CD4-positive, alpha-beta memory T cell (primary cell): ENCODE data around the gene ZPR1. TPM values are rescaled to one million over a fixed set of nuclear protein-coding genes. Genes with fewer than 3 reads are reported as not detected.

Experiments used
- CTCF ChIA-PET: fragments of 350-600 bp; sonication (Branson Sonifier 250); formaldehyde crosslinking; loops from one replicate; lab custom pipeline; 2021; ENCODE audit warnings: inconsistent platforms; ENCODE audit not compliant: partially characterized antibody; lab: Charles Lee
- POLR2A ChIA-PET: fragments of 350-600 bp; sonication (Branson Sonifier 250); formaldehyde crosslinking; loops from one replicate; lab custom pipeline; 2021; ENCODE audit not compliant: partially characterized antibody; lab: Charles Lee
- DNase-seq, 5 donors: peaks; one replicate each; pipeline versions ENCODE4 v3.0.0 to v3.0.0-alpha.2; 2020 to 2022; ENCODE audit warnings: mixed read lengths in 1 of 5
- H3K27ac ChIP-seq: one replicate; pipeline ENCODE4 v1.7.0; 2013; ENCODE audit warnings: low read depth, low read length
- H3K27me3 ChIP-seq: 2 replicates; pipeline ENCODE4 v1.7.0; 2013; ENCODE audit warnings: mild to moderate bottlenecking, low read length, moderate library complexity; ENCODE audit not compliant: insufficient read depth
- H3K36me3 ChIP-seq: 2 replicates; pipeline ENCODE4 v1.7.0; 2013; ENCODE audit warnings: mild to moderate bottlenecking, low read length, moderate library complexity; ENCODE audit not compliant: insufficient read depth
- H3K4me1 ChIP-seq: 2 replicates; pipeline ENCODE4 v1.7.0; 2013; ENCODE audit warnings: mild to moderate bottlenecking, low read length, moderate library complexity; ENCODE audit not compliant: insufficient read depth
- H3K4me3 ChIP-seq, 2 donors: one replicate each; pipeline ENCODE4 v1.7.0; 2013; ENCODE audit warnings: low read length in 2 of 2, mild to moderate bottlenecking in 1 of 2
- H3K9me3 ChIP-seq, 2 donors: one replicate each; pipeline ENCODE4 v1.7.0; 2013; ENCODE audit warnings: low read length in 2 of 2, control low read depth in 1 of 2; ENCODE audit not compliant: control insufficient read depth in 1 of 2
- H3K27ac Mint-ChIP-seq, 7 donors: one replicate each; pipeline ENCODE4 v1.8.0; 2020 to 2021; ENCODE audit warnings: mixed read lengths in 7 of 7, mild to moderate bottlenecking in 6 of 7, inconsistent platforms in 3 of 7, moderate library complexity in 3 of 7
- H3K27me3 Mint-ChIP-seq, 2 donors: one replicate each; pipeline ENCODE4 v1.8.0; 2020 to 2021; ENCODE audit warnings: mixed read lengths in 2 of 2
- H3K36me3 Mint-ChIP-seq, 2 donors: one replicate each; pipeline ENCODE4 v1.8.0; 2020 to 2021; ENCODE audit warnings: mixed read lengths in 2 of 2, inconsistent platforms in 1 of 2, mild to moderate bottlenecking in 1 of 2
- H3K4me1 Mint-ChIP-seq, 4 donors: one replicate each; pipeline ENCODE4 v1.8.0; 2020 to 2021; ENCODE audit warnings: mixed read lengths in 4 of 4, mild to moderate bottlenecking in 1 of 4
- H3K4me3 Mint-ChIP-seq, 8 donors: one replicate each; pipeline ENCODE4 v1.8.0; 2020 to 2021; ENCODE audit warnings: mixed read lengths in 8 of 8, mild to moderate bottlenecking in 7 of 8, moderate library complexity in 6 of 8, inconsistent platforms in 3 of 8
- H3K9me3 Mint-ChIP-seq, 8 donors: one replicate each; pipeline ENCODE4 v1.8.0; 2020 to 2021; ENCODE audit warnings: mixed read lengths in 8 of 8, mild to moderate bottlenecking in 5 of 8, inconsistent platforms in 3 of 8, moderate library complexity in 1 of 8
- intact Hi-C: fragments of 100-400 bp; cut with micrococcal nuclease; formaldehyde crosslinking; loops from one replicate; pipeline ENCODE4 v1.15.1; 2023
- polyA plus RNA-seq, 2 donors: library from polyadenylated mRNA; unstranded; fragments of 300-500 nt; fragmentation: Illumina TruSeq; gene quantifications; one replicate each; pipeline ENCODE4 v1.2.3, GENCODE V29; 2021
- total RNA-seq, 2 experiments: library from RNA; stranded (reverse); gene quantifications; one replicate each; pipeline ENCODE4 v1.2.3, GENCODE V29; 2021

ZPR1 gene
- total and polyA plus RNA-seq, 4 experiments from 2014 or later, result 45.8 to 73.4 (median 53.8) TPM

GRCh38 chr11:116833816-116834534 lies 46.2 kb upstream of the ZPR1 start:
- ChIA-PET POLR2A (interaction anchor here (1.9 kb wide), 1 partner anchor 47 kb away, joined by 7 read pairs; no protein-coding TSS in a partner anchor), CTCF (interaction anchor here (0.7 to 10.0 kb wide), 6 partner anchors 11 to 272 kb away, joined by 3 to 189 read pairs (median 11); partner anchors contain the start of genes APOA4, APOA5 and ZPR1)
- H3K4me1 ChIP-seq, result peaks cover 15% of the 10 kb centered on the region

GRCh38 chr11:116833491-116833815 lies 45.6 kb upstream of the ZPR1 start:
- Mint-ChIP-seq H3K4me3 (peak overlapping the region in 1 of 8 donors; percentile 35), H3K9me3 (no peaks in the 10 kb centered on the region), H3K27ac (peak overlapping the region in 1 of 7 donors; percentile 15), H3K27me3 (no peaks in the 10 kb centered on the region), H3K36me3 (no peaks in the 10 kb centered on the region), H3K4me1 (peaks cover 2 to 16% (median 7%) of the 10 kb centered on the region in 4 donors)
- no peaks in the 10 kb centered on the region for H3K36me3 ChIP-seq
- ChIA-PET CTCF (interaction anchor here (1.3 to 10.0 kb wide), 2 partner anchors 11 to 42 kb away, joined by 3 to 189 read pairs; partner anchors contain the start of genes APOA4, APOA5 and ZPR1), POLR2A (interaction anchor here (1.9 kb wide), 1 partner anchor 47 kb away, joined by 7 read pairs; no protein-coding TSS in a partner anchor)
- peaks cover 15% of the 10 kb centered on the region for H3K4me1 ChIP-seq
- no peak overlapping the region for H3K4me3 ChIP-seq
- H3K9me3 ChIP-seq, result no peaks in the 10 kb centered on the region
- H3K27me3 ChIP-seq, result no peaks in the 10 kb centered on the region
- DNase-seq, result no peak
- H3K27ac ChIP-seq, result no peak overlapping the region
- intact Hi-C loops, result no loop called here

More at GRCh38 chr11:116833816-116834534, 46.2 kb upstream of the ZPR1 start:
- H3K36me3 ChIP-seq, result no peaks in the 10 kb centered on the region
- intact Hi-C loops, result no loop called here
- no peaks in the 10 kb centered on the region for H3K27me3 ChIP-seq
- Mint-ChIP-seq H3K36me3 (no peaks in the 10 kb centered on the region), H3K4me1 (peaks cover 2 to 16% (median 7%) of the 10 kb centered on the region in 4 donors), H3K9me3 (no peaks in the 10 kb centered on the region), H3K27me3 (no peaks in the 10 kb centered on the region), H3K27ac (no peak overlapping the region), H3K4me3 (peak overlapping the region in 3 of 8 donors; percentile 17 to 68 (median 47))
- DNase-seq, result no peak
- no peaks in the 10 kb centered on the region for H3K9me3 ChIP-seq
- no peak overlapping the region for H3K27ac ChIP-seq
- no peak overlapping the region for H3K4me3 ChIP-seq

- Histone ChIP-seq H3K9me3 (no peaks in the 10 kb centered on the region), H3K4me1 (peaks cover 15% of the 10 kb centered on the region), H3K27ac (no peak overlapping the region), H3K27me3 (no peaks in the 10 kb centered on the region), H3K4me3 (no peak overlapping the region), H3K36me3 (no peaks in the 10 kb centered on the region)
- ChIA-PET POLR2A (interaction anchor here (1.9 kb wide), 1 partner anchor 46 kb away, joined by 7 read pairs; no protein-coding TSS in a partner anchor), CTCF (interaction anchor here (10.0 kb wide), 1 partner anchor 41 kb away, joined by 189 read pairs; the partner anchor contains the start of genes APOA5 and ZPR1)
- intact Hi-C loops, result no loop called here
- Mint-ChIP-seq H3K4me1 (peaks cover 2 to 16% (median 7%) of the 10 kb centered on the region in 4 donors), H3K27me3 (no peaks in the 10 kb centered on the region), H3K9me3 (no peaks in the 10 kb centered on the region), H3K36me3 (no peaks in the 10 kb centered on the region), H3K27ac (peak overlapping the region in 2 of 7 donors; percentile 23 to 56), H3K4me3 (no peak overlapping the region)
- no peak for DNase-seq
These were observed 44.8 kb upstream of the ZPR1 start for GRCh38 chr11:116832350-116833290.

GRCh38 chr11:116831790-116832349 lies 44.0 kb upstream of the ZPR1 start:
- intact Hi-C loops, result no loop called here
- H3K4me3 ChIP-seq, result no peak overlapping the region
- peaks cover 15% of the 10 kb centered on the region for H3K4me1 ChIP-seq
- no peak overlapping the region for H3K27ac ChIP-seq
- ChIA-PET CTCF (interaction anchor here (10.0 kb wide), 1 partner anchor 41 kb away, joined by 189 read pairs; the partner anchor contains the start of genes APOA5 and ZPR1), POLR2A (no interaction called here)
- Mint-ChIP-seq H3K36me3 (no peaks in the 10 kb centered on the region), H3K4me3 (no peak overlapping the region), H3K27ac (no peak overlapping the region), H3K9me3 (no peaks in the 10 kb centered on the region), H3K4me1 (peaks cover 2 to 16% (median 7%) of the 10 kb centered on the region in 4 donors), H3K27me3 (no peaks in the 10 kb centered on the region)
- no peaks in the 10 kb centered on the region for H3K9me3 ChIP-seq
- H3K36me3 ChIP-seq, result no peaks in the 10 kb centered on the region
- no peaks in the 10 kb centered on the region for H3K27me3 ChIP-seq
- no peak for DNase-seq

GRCh38 chr11:116830184-116830912 lies 42.5 kb upstream of the ZPR1 start:
- POLR2A ChIA-PET, result interaction anchor here (0.5 kb wide), 1 partner anchor 15 kb away, joined by 3 read pairs; no protein-coding TSS in a partner anchor
- no peak overlapping the region for H3K27ac Mint-ChIP-seq
- Histone ChIP-seq H3K27ac (no peak overlapping the region), H3K4me1 (peaks cover 5% of the 10 kb centered on the region), H3K4me3 (no peak overlapping the region), H3K9me3 (no peaks in the 10 kb centered on the region), H3K36me3 (no peaks in the 10 kb centered on the region), H3K27me3 (no peaks in the 10 kb centered on the region)
- H3K9me3 Mint-ChIP-seq, result no peaks in the 10 kb centered on the region
- H3K27me3 Mint-ChIP-seq, result no peaks in the 10 kb centered on the region
- DNase-seq, result no peak
- H3K36me3 Mint-ChIP-seq, result no peaks in the 10 kb centered on the region
- no peak overlapping the region for H3K4me3 Mint-ChIP-seq
- intact Hi-C loops, result no loop called here
- peaks cover 0 to 6% (median under 1%) of the 10 kb centered on the region in 4 donors for H3K4me1 Mint-ChIP-seq
- CTCF ChIA-PET, result interaction anchor here (0.9 to 1.0 kb wide), 2 partner anchors 39 to 275 kb away, joined by 3 to 4 read pairs; partner anchors contain the start of gene APOA5

GRCh38 chr11:116829525-116830183 lies 41.8 kb upstream of the ZPR1 start, which contains the start of gene APOC3:
TSS of gene APOC3 (plus strand) at chr11:116829907. CDS start at chr11:116830583, 676 bp downstream.
- no peak for DNase-seq
- Mint-ChIP-seq H3K27ac (peak within 1 kb of the TSS in 1 of 7 donors; percentile 73), H3K9me3 (no peaks in the 10 kb centered on the region), H3K4me1 (no peaks in the 10 kb centered on the region), H3K36me3 (no peaks in the 10 kb centered on the region), H3K4me3 (no peak within 1 kb of the TSS), H3K27me3 (no peaks in the 10 kb centered on the region)
- H3K36me3 ChIP-seq, result no peaks in the 10 kb centered on the region
- no peak within 1 kb of the TSS for H3K4me3 ChIP-seq
- no peaks in the 10 kb centered on the region for H3K9me3 ChIP-seq
- no peaks in the 10 kb centered on the region for H3K4me1 ChIP-seq
- H3K27ac ChIP-seq, result no peak within 1 kb of the TSS
- ChIA-PET POLR2A (interaction anchor here (0.5 kb wide), 1 partner anchor 15 kb away, joined by 3 read pairs; no protein-coding TSS in a partner anchor), CTCF (interaction anchor here (0.9 to 1.0 kb wide), 2 partner anchors 38 to 276 kb away, joined by 3 to 4 read pairs; partner anchors contain the start of gene APOA5)
- intact Hi-C loops, result no loop called here
- no peaks in the 10 kb centered on the region for H3K27me3 ChIP-seq
